GM21515 (cell line): Measurements from ENCODE around the gene DMRT3.
"Not testable (repeated sequence)": the region's sequence is repeated elsewhere in the genome, so short reads cannot be mapped to it uniquely, and the experiment has no call there.

Source experiments
- ATAC-seq: cut with Tn5 transposase; IDR thresholded peaks from one replicate; pipeline ENCODE4 v1.9.1; 2021; ENCODE audit not compliant: unreplicated experiment

Gene DMRT3

GRCh38 chr9:998299-999110 lies 22.1 kb downstream of the DMRT3 start:
- not testable (repeated sequence) for ATAC-seq

- ATAC-seq, result no peak
Measured at GRCh38 chr9:1001838-1002237, 25.4 kb downstream of the DMRT3 start.

- ATAC-seq, result no peak
Measured at GRCh38 chr9:1002678-1003077, 26.2 kb downstream of the DMRT3 start.

GRCh38 chr9:1005043-1005667 lies 28.7 kb downstream of the DMRT3 start:
- ATAC-seq, result peak; percentile 61

GRCh38 chr9:1007312-1007711 lies 30.9 kb downstream of the DMRT3 start:
- no peak for ATAC-seq

- ATAC-seq, result no peak
Measured at GRCh38 chr9:1008216-1008615, 31.8 kb downstream of the DMRT3 start.

- peak; percentile 95 for ATAC-seq
Measured at GRCh38 chr9:1009101-1009707, 32.7 kb downstream of the DMRT3 start.

- ATAC-seq, result no peak
Measured at GRCh38 chr9:1013021-1013420, 36.6 kb downstream of the DMRT3 start.

- no peak for ATAC-seq
Measured at GRCh38 chr9:1014225-1014624, 37.8 kb downstream of the DMRT3 start.

GRCh38 chr9:1014640-1015039 lies 38.2 kb downstream of the DMRT3 start:
- ATAC-seq, result no peak

- no peak for ATAC-seq
Measured at GRCh38 chr9:1018121-1018520, 41.7 kb downstream of the DMRT3 start.

GRCh38 chr9:1024112-1024511 lies 47.7 kb downstream of the DMRT3 start:
- no peak for ATAC-seq

- no peak for ATAC-seq
Measured at GRCh38 chr9:1025131-1025530, 48.7 kb downstream of the DMRT3 start.

- ATAC-seq, result no peak
Measured at GRCh38 chr9:1026219-1026618, 49.8 kb downstream of the DMRT3 start.

GRCh38 chr9:1028501-1029190 lies 52.2 kb downstream of the DMRT3 start:
- no peak for ATAC-seq

- no peak for ATAC-seq
Measured at GRCh38 chr9:1031951-1032601, 55.6 kb downstream of the DMRT3 start.

GRCh38 chr9:1034271-1034670 lies 57.8 kb downstream of the DMRT3 start:
- no peak for ATAC-seq

GRCh38 chr9:1039589-1039988 lies 63.1 kb downstream of the DMRT3 start:
- ATAC-seq, result no peak
